OCI-LY1 (cell line): ENCODE results near the gene IGSF10.

Experiments
- EZH2 ChIP-seq: fragments of 200-600 bp; sonication (generic), shearing (Covaris generic); IDR thresholded peaks from 2 replicates; pipeline ENCODE4 v1.8.0; 2017; ENCODE audit warnings: borderline replicate concordance, mixed run types, mild to moderate bottlenecking, antibody characterized with exemption, low read length, moderate library complexity, mixed read lengths
- TF ChIP-seq, protein P1 (sequence below): fragments of 200-600 bp; sonication (generic), shearing (Covaris generic); IDR thresholded peaks from 2 replicates; pipeline ENCODE4 v1.5.1; 2017; ENCODE audit warnings: mild to moderate bottlenecking, antibody characterized with exemption, low read length, moderate library complexity, mixed read lengths

GRCh38 chr3:151452841-151453240 lies 8.0 kb downstream of the IGSF10 start:
- TF ChIP-seq EZH2, result no peak
- TF ChIP-seq, protein P1, sequence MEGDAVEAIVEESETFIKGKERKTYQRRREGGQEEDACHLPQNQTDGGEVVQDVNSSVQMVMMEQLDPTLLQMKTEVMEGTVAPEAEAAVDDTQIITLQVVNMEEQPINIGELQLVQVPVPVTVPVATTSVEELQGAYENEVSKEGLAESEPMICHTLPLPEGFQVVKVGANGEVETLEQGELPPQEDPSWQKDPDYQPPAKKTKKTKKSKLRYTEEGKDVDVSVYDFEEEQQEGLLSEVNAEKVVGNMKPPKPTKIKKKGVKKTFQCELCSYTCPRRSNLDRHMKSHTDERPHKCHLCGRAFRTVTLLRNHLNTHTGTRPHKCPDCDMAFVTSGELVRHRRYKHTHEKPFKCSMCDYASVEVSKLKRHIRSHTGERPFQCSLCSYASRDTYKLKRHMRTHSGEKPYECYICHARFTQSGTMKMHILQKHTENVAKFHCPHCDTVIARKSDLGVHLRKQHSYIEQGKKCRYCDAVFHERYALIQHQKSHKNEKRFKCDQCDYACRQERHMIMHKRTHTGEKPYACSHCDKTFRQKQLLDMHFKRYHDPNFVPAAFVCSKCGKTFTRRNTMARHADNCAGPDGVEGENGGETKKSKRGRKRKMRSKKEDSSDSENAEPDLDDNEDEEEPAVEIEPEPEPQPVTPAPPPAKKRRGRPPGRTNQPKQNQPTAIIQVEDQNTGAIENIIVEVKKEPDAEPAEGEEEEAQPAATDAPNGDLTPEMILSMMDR, result no peak
